GM21737 (cell line): Measurements from ENCODE around the gene SIMC1.
"Not testable (repeated sequence)": the region's sequence is repeated elsewhere in the genome, so short reads cannot be mapped to it uniquely, and the experiment has no call there.

Experiments
- ATAC-seq: cut with Tn5 transposase; IDR thresholded peaks from one replicate; pipeline ENCODE4 v1.9.1; 2021; ENCODE audit warnings: mild to moderate bottlenecking, moderate library complexity; ENCODE audit not compliant: unreplicated experiment

Gene SIMC1

GRCh38 chr5:176290057-176290840 is 52.0 kb downstream of the SIMC1 start:
- not testable (repeated sequence) for ATAC-seq

GRCh38 chr5:176305356-176305755 is 67.1 kb downstream of the SIMC1 start:
- ATAC-seq, result not testable (repeated sequence)

- no peak for ATAC-seq
Measured at GRCh38 chr5:176317534-176318374, 79.5 kb downstream of the SIMC1 start.

- ATAC-seq, result no peak
Measured at GRCh38 chr5:176319827-176320554, 81.8 kb downstream of the SIMC1 start.

GRCh38 chr5:176320577-176320976 is 82.4 kb downstream of the SIMC1 start:
- ATAC-seq, result no peak

GRCh38 chr5:176334031-176334770 is 96.0 kb downstream of the SIMC1 start:
- ATAC-seq, result no peak

- no peak for ATAC-seq
Measured at GRCh38 chr5:176337913-176338312, 99.7 kb downstream of the SIMC1 start.

- ATAC-seq, result no peak
Measured at GRCh38 chr5:176339304-176339703, 101.1 kb downstream of the SIMC1 start.

GRCh38 chr5:176341325-176342157 is 103.3 kb downstream of the SIMC1 start:
- ATAC-seq, result no peak

- no peak for ATAC-seq
Measured at GRCh38 chr5:176342158-176342483, 103.9 kb downstream of the SIMC1 start.

- ATAC-seq, result no peak
Measured at GRCh38 chr5:176342766-176343458, 104.7 kb downstream of the SIMC1 start.

- no peak for ATAC-seq
Measured at GRCh38 chr5:176350416-176350815, 112.2 kb downstream of the SIMC1 start.

- no peak for ATAC-seq
Measured at GRCh38 chr5:176352116-176352878, 114.1 kb downstream of the SIMC1 start.

- ATAC-seq, result no peak
Measured at GRCh38 chr5:176353533-176353932, 115.3 kb downstream of the SIMC1 start.

GRCh38 chr5:176355400-176356178 is 117.4 kb downstream of the SIMC1 start:
- no peak for ATAC-seq

GRCh38 chr5:176356179-176356566 is 117.9 kb downstream of the SIMC1 start:
- ATAC-seq, result no peak

- no peak for ATAC-seq
Measured at GRCh38 chr5:176359658-176360057, 121.4 kb downstream of the SIMC1 start.

GRCh38 chr5:176360894-176361436 is 122.7 kb downstream of the SIMC1 start:
- peak; percentile 7 for ATAC-seq
